GM19351 (cell line): ENCODE measurements around the gene RNF135.
A peak's percentile ranks its signal among the peaks of the same experiment; 100 is the strongest.
"Not testable (repeated sequence)": the region's sequence is repeated elsewhere in the genome, so short reads cannot be mapped to it uniquely, and the experiment has no call there.

Experiments
- ATAC-seq: cut with Tn5 transposase; IDR thresholded peaks from one replicate; pipeline ENCODE4 v1.9.1; 2021; ENCODE audit warnings: mild to moderate bottlenecking, moderate library complexity; ENCODE audit not compliant: unreplicated experiment

RNF135 gene, protein sequence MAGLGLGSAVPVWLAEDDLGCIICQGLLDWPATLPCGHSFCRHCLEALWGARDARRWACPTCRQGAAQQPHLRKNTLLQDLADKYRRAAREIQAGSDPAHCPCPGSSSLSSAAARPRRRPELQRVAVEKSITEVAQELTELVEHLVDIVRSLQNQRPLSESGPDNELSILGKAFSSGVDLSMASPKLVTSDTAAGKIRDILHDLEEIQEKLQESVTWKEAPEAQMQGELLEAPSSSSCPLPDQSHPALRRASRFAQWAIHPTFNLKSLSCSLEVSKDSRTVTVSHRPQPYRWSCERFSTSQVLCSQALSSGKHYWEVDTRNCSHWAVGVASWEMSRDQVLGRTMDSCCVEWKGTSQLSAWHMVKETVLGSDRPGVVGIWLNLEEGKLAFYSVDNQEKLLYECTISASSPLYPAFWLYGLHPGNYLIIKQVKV

DNA sequence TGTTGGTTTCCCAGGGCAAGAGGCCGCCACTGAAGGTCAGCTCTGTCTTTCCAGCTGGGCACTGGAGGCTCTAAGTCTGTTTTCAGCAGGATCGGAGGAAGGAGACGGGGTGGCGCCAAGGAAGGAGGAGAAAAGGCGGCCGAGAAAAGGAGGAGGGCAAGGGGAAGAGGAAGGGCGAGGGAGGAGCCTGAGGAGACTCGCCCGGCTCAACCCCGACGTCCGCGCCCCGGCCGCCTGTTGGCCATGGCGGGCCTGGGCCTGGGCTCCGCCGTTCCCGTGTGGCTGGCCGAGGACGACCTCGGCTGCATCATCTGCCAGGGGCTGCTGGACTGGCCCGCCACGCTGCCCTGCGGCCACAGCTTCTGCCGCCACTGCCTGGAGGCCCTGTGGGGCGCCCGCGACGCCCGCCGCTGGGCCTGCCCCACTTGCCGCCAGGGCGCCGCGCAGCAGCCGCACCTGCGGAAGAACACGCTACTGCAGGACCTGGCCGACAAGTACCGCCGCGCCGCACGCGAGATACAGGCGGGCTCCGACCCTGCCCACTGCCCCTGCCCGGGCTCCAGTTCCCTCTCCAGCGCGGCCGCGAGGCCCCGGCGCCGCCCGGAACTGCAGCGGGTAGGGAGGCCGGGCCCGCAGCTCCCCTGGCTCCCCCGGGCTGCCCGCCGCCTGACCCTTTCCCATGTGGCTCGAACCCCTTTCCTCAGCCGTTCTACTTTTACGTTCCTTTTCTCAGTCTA, at the start of gene RNF135:
Gene RNF135 (plus strand): TSS at position 209 of the 737 bp plus-strand sequence. CDS start 35 bp downstream, at position 244.
- ATAC-seq, result peak; percentile 66

DNA sequence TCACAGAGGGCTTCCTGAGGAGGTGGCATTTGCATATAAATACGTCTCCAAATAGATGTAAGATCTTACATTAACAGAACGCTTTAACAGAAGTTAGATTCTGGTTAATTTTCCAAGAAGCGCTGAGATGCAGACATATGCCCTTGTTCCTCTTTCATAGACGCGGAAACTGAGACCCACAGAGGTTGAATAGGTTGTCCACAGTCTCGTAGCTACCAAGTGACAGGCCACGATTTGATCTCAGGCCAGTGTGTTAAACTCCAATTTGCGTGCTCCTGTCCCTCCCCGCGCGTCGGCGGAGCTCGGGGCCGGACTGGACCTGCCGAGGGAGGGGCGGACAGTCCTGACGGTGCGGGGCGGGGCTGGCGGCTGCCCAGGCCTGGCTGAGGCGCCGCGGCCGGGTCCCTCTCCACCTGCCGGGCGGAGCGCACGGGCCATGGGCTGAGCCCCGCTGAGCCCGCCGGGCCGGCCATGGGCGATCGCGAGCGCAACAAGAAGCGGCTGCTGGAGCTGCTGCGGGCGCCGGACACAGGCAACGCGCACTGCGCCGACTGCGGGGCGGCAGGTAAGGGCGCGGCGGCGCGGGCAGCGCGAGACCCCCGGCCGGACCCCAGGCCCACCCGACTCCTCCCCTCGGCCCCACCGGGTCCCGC, 49.2 kb upstream of the RNF135 start, which contains the start of gene ADAP2:
Gene ADAP2 (plus strand): TSS at position 402 of the 653 bp plus-strand sequence. CDS start 70 bp downstream, at position 472.
- ATAC-seq, result no peak

DNA sequence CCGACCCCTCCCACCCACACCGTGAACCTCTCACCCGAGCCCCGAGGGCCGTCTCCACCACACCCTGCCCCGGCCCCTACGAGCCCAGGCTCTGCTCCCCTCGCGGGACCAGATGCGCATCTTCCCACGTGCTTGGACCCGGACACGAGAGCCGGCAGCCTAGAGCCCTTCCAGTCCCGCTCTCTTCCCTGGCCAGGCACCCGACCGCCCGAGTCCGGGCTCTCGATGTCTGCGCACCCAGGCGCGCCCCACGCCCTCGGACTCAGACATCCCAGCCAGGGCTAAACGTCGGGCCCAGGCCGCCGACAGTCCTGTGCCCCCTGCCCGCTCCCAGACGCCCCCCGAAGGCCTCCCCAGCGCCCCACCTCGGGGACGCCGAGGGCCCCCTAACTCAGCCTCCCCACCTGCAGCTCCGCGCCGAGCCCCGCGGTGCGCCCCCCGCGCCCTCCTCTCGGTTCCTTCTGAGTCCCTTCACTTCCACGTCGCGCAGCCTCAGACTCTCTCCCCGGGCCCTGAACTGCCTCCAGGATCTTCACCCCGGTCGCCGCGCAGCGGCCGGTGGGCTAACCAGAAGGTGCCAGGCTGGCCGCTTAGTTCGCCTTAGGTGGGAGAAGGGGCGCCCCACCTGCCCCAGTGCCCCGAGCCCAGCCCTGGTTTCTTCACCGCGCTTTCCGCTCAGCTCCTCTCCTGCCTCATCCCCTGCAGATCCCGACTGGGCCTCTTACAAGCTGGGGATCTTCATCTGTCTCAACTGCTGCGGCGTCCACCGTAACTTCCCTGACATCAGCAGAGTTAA, 48.4 kb upstream of the RNF135 start:
- ATAC-seq, result no peak

DNA sequence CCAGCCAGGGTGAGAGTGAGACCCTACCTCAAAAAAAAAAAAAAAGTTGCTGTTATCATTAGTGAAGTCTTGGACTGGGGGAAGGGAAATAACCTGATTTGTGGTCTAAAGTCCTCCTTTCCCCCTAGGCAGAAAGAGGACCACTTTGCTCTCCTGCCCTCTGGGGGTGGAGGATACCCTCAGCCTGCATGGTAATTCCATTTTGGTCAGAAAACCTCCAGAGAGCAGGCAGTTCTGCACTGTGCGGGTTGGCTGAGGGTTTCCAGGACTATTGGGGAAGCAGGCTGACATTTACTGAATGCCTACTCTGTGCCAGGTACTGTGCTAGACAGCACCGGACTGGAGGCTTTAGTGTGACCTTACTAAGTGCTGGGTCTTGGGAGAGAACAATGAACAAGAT, 46.5 kb upstream of the RNF135 start:
- ATAC-seq, result no peak

DNA sequence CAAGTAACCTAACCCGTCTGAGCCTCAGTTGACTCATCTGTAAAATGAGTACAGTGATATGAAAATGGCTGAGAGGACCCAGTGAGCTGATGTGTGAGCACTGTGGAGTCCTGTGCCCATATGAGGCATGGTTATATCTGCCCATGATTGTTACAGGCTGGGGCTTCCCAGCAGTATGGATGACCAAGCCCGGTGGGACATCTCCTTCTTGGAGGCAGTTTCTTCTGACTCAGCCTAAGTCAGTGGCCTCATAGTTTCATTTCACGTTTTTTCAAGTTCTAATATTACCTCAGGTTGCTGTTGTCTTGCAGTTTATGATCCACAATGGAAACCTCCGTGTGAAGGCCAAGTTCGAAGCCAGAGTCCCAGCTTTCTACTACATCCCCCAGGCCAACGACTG, 44.3 kb upstream of the RNF135 start:
- ATAC-seq, result no peak

DNA sequence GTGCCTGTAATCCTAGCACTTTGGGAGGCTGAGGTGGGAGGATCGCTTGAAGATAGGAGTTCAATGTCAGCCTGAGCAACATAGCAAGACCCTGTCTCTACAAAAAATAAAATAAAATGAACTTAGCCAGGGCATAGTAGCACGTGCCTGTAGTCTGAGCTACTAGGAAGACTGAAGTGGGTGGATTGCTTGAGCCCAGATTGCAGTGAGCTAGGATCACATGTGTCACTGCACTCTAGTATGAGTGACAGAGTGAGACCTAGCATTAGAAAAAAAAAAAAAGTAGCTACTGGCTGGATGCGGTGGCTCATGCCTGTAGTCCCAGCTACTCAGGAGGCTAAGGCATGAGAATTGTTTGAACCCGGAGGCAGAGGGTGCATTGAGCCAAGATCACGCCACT, 43.1 kb upstream of the RNF135 start:
- ATAC-seq, result no peak

DNA sequence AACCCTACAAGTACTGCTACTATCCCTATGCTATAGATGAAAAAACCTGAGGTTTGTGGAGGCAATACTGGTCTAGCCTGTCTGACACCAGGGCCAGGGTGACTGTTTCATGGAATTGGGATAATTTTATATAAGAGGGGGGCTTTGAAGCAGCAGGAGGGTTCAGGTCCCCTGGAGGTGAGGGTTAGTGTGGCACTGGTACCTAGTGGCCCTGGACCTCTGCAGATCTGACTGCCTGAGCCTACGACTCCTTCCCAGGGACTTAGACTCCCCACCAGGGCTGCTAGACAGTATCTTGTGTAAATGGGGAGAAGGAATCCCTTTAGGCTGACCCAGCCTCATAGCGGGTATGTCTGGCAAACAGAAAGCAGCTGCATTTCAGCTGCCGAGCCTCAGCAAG, 42.3 kb upstream of the RNF135 start:
- ATAC-seq, result no peak

DNA sequence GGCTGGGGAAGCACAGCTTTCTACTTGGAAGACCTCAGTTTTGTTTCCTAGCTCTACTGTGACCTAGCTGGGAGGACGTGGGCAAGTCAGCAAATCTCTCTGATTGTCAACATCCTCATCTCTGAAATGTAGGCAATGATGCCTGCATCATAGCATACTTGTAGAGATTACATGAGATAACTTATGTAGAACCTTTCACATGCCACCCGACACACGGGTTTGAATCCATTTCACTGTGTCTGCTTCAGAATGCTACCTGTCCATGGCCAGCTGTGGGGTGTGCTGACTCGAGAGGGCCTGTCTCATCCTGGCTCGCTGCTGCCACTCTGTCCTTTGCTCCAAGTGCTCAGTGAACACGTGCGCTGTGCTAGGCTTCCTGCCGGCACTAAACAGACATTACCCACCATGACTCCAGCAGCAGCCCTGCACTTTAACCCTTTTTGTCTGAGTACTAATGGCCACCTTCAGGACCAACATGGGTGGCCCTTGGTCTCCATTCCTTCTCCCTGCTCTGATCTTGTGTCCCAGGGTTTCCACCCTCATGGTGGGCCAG, 41.7 kb upstream of the RNF135 start:
- no peak for ATAC-seq

DNA sequence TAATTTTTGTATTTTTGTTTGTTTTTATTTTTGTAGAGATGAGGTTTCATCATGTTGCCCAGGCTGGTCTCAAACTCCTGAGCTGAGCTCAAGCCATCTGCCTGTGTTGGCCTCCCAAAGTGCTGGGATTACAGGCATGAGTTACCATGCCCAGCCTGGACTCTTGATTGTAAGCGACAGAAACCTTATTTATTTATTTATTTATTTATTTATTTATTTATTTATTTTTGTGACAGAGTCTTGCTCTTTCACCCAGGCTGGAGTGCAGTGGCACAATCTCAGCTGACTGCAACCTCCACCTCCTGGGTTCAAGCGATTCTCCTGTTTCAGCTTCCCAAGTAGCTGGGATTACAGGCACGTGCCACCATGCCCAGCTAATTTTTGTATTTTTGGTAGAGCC, 41.0 kb upstream of the RNF135 start:
- not testable (repeated sequence) for ATAC-seq

DNA sequence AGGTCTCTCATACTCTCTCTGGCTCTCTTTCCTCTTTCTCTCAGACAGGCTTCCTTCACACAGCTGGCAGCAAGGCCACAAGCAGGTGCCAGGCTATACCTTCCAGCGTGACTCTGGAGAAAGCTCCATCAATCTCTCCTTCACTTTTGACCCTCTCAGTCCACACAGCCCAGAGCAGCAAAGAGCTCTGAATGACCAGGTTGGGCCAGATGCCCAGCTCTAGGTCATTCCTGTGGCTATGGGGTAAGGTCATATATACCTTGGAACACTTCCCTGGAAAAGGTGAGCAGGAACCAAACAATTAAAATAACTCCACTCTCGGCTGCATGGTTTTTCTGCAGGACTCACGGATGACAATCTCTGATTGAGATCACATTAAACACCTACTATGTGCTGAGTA, 40.3 kb upstream of the RNF135 start:
- ATAC-seq, result no peak

DNA sequence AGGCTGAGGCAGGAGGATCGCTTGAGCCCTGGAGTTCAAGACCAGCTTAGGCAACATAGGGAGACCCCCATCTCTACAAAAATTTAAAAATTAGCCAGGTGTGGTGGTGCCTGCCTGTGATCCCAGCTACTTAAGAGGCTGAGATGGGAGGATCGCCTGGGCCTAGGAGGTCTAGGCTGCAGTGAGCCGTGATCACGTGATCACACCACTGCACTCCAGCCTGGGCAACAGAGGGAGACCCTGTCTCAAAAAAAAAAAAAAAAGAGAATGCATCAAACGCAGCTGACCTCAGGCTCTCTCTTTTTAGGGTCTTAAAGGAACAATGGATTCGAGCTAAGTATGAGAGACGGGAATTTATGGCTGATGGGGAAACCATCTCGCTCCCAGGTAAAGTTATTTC, 39.3 kb upstream of the RNF135 start:
- ATAC-seq, result not testable (repeated sequence)

DNA sequence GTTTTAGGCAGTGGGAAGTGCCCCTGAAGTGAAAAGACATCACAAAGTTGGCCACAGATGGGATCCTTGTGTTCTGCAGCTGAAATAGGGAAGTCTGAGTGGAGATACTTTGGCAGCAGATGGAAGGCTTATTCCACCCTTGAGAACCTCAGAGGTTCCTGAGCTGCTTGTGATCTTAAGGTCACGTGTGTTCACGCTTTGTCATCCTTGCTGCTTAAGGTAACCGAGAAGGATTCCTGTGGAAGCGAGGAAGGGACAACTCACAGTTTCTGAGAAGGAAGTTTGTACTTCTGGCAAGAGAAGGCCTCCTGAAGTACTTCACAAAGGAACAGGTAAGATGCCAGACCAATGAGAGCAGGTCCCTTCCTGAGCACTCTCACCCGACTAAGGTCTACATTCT, 36.9 kb upstream of the RNF135 start:
- ATAC-seq, result no peak

DNA sequence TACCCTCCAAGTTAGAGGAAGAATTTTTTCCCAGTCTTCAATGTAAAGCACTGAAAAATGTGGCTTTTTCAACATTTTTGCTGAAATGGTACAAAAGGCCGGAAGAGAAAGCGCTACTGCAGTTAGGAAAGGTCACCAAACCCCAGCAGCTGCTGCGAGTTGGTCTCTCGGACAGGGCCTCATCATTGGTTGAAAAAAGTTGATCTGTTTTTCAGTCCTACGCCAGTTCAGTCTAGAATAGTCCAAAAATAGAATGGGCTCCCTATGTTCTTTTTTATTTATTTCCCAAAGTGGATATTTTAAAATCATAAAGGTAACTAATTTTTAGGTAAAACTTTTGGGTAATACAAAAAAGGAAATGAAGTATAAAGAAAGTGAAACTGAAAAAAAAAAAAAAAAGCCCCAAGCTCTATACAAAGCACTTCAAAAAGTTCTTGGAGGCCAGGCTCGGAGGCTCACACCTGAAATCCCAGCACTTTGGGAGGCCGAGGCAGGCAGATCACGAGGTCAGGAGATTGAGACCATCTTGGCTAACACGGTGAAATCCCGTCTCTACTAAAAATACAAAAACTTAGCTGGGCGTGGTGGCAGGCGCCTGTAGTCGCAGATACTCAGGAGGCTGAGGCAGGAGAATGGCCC, 31.7 kb upstream of the RNF135 start:
- ATAC-seq, result no peak

DNA sequence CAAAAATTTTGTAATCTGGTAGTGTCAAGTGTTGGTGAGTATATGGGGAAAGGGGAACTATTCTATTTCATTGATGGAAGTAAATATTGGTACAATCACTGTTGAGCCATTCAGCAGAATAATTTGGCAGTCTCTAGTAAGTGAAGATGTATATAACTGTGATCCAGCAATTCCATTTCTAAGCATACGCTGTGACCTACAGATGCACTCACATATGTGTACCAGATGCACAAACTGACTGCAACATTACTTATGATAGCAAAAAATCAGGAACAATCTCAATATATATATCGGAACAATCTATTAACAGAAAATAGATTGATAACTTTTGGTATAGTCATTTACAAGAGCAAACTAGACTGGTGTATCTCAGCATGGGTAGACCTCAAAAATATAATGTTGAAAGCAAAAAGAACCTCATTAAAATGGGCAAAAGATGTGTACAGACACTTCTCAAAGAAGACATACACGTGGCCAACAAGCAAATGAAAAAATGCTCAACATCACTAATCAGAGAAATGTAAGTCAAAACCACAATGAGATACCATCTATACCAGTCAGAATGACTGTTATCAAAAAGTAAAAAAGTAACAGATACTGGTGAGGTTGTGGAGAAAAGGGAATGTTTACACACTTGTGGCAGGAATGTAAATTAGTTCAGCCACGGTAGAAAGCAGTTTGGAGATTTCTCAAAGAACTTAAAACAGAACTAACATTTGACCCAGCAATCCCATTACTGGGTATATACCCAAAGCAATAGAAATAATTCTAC, 28.3 kb upstream of the RNF135 start:
- ATAC-seq, result no peak

DNA sequence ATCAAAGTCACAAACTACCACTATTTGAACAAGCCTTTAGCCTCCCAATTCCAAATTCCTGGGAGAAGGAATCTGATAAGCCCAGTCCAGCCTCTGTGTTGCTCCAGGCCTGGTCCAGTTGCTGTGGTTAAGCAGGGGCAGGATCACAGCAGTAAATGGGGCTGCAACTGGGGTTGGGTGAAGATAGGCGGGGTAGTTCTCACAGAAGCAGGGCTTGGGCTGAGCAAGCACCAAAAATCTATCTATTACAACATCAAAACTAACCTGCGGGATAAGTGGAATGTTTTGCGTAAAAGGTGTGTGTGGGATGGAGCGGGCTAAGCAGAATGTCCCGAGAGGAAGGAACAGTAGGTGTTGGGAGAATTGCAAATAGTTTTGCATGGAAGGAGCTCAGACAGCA, 23.0 kb upstream of the RNF135 start:
- no peak for ATAC-seq

DNA sequence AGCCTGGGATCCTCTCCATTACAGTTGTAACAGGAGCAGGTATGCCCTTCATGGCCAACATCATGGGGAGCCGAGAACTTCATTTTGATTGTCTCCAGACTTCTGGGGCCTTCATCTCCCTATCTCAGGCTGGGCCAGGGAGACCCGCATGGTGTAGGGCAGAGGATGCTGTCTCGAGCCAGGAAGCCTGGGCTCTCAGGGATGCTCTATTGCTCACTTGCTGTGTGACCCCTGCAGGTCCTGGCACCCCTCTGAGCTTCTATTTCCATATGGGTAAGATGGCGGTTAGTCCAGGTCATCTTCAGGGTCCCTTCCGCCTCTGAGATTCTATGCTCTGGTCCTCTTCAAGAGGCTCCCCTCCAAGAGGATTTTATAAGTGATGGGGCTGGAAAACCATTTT, 20.6 kb upstream of the RNF135 start:
- ATAC-seq, result no peak

DNA sequence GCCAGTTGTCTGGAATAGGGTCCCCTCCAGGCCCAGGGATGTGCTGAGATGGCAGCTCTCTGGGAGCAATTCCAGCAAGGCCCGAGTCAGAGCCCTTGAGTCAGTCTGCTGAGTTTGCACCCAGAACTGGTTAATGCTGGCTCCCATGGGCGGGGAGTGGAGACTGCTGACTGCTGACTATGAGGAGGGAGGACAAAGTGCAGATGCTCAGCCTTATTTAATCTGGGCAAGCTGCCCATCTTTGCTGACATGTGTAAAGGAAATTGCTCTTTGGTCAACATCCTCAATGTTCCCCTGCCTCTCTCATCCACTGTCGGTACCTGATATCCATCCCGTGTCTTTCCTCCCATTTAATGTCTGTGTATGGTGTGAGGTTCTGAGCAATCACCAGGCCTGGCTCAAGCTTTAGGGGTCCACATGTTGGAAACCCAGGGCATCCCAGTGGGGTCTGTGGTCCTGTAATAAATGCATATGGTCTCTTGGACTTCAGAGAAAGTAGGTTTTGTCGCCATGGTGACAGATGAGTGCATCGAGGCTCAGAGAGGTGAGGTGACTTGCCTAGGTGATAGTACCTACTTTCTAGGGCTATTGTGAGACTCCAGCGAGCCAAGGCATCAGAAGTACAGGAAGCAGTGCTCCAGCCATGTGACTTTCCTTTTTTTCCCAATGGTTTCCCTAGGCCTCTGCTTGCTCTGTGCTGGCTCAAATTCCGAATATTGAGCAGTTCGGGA, 20.0 kb upstream of the RNF135 start:
- no peak for ATAC-seq

DNA sequence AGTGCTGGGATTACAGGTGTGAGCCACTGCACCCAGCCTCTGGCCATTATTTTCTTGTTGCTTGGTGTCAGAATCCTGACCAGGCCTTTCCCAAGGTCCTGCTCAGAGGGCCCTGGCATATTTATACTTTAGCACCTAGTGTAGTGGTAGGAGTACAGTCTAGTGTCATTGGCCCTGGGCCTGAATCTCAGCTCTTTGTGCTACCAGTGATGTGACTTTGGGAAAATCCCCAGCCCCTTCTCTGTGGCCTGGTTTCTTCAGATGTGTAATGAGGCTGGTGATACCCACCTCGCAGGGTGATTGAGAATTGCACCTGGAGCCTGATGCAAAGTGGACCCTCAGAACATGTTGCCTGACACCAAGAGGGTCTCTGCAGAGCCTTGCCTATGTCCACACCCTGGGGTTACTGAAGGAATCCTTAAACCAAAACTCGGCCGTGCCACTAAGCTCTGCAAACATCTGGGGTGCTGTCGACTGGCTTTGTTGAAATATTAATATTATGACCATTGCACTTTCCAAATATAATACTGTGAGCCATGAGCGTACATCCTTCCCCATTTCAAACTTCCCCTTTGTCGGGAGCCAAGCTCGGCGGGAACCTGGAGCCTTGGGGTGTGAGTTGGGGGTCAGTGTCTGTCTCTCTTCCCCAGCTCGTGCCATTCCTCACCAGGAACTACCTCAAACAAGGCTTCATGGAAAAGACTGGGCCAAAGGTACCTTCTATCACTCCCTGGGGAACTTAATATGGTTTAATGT, 18.0 kb upstream of the RNF135 start:
- no peak for ATAC-seq
